Loucy (cell line): Measurements from ENCODE around the gene TMEM164.

Source experiments
- H2AFZ ChIP-seq: fragments of 200-600 bp; sonication (generic); 2 replicates; pipeline ENCODE4 v1.6.0; 2016; ENCODE audit warnings: antibody characterized with exemption, mild to moderate bottlenecking, low read length, moderate library complexity
- H3F3A ChIP-seq: fragments of 200-600 bp; 2 replicates; pipeline ENCODE4 v1.6.0; 2016; ENCODE audit warnings: antibody characterized with exemption, low read depth, mild to moderate bottlenecking
- H3K27me3 ChIP-seq: fragments of 200-600 bp; sonication (generic); 2 replicates; pipeline ENCODE4 v1.6.1; 2014; ENCODE audit warnings: low read length, mild to moderate bottlenecking; ENCODE audit not compliant: insufficient read depth, poor library complexity, severe bottlenecking
- H3K36me3 ChIP-seq: fragments of 200-600 bp; sonication (generic); 2 replicates; pipeline ENCODE4 v1.6.1; 2016; ENCODE audit warnings: low read length; ENCODE audit not compliant: insufficient read depth
- H3K4me1 ChIP-seq: fragments of 200-600 bp; sonication (generic); 2 replicates; pipeline ENCODE4 v1.5.1; 2014; ENCODE audit warnings: low read length, mild to moderate bottlenecking; ENCODE audit not compliant: insufficient read depth, poor library complexity, severe bottlenecking
- H3K4me2 ChIP-seq: fragments of 200-600 bp; sonication (generic); 2 replicates; pipeline ENCODE4 v1.6.0; 2014; ENCODE audit warnings: antibody characterized with exemption, low read length, low read depth, mild to moderate bottlenecking; ENCODE audit not compliant: poor library complexity, severe bottlenecking
- H3K4me3 ChIP-seq: fragments of 200-600 bp; sonication (generic); 2 replicates; pipeline ENCODE4 v1.5.1; 2014; ENCODE audit warnings: low read length, mild to moderate bottlenecking, mixed read lengths; ENCODE audit not compliant: poor library complexity, severe bottlenecking
- H3K79me2 ChIP-seq: fragments of 200-600 bp; sonication (generic); 2 replicates; pipeline ENCODE4 v1.6.1; 2014; ENCODE audit warnings: low read length; ENCODE audit not compliant: insufficient read depth
- H3K9ac ChIP-seq: fragments of 200-600 bp; sonication (generic); 2 replicates; pipeline ENCODE4 v1.6.0; 2014; ENCODE audit warnings: mild to moderate bottlenecking, low read depth, low read length, moderate library complexity; ENCODE audit not compliant: poor library complexity, severe bottlenecking
- H3K9me2 ChIP-seq: fragments of 200-600 bp; sonication (generic); replicated peaks from 2 replicates; pipeline ENCODE4 v1.6.1; 2016; ENCODE audit warnings: low read depth, low read length, mixed read lengths
- H3K9me3 ChIP-seq: fragments of 200-600 bp; sonication (generic); 2 replicates; pipeline ENCODE4 v1.6.1; 2014; ENCODE audit warnings: mild to moderate bottlenecking, antibody characterized with exemption, low read length, low read depth; ENCODE audit not compliant: insufficient read depth
- H4K20me1 ChIP-seq: fragments of 200-600 bp; sonication (generic); 2 replicates; pipeline ENCODE4 v1.6.0; 2014; ENCODE audit warnings: antibody characterized with exemption, low read length, mild to moderate bottlenecking; ENCODE audit not compliant: insufficient read depth, poor library complexity, severe bottlenecking
- CTCF ChIP-seq: fragments of 200-600 bp; sonication (generic); conservative IDR thresholded peaks from 2 replicates; pipeline ENCODE4 v1.5.1; 2014; ENCODE audit warnings: mild to moderate bottlenecking, antibody characterized with exemption, low read length
- EZH2phosphoT487 ChIP-seq: fragments of 200-600 bp; IDR thresholded peaks from 2 replicates; pipeline ENCODE4 v1.6.1; 2018; ENCODE audit warnings: antibody characterized with exemption, mild to moderate bottlenecking, moderate library complexity, borderline replicate concordance

TMEM164 gene

GRCh38 chrX:110052303-110052702, 49.4 kb downstream of the TMEM164 start:
- H2AFZ ChIP-seq, result no peak overlapping the region
- H3F3A ChIP-seq, result no peaks in the 10 kb centered on the region
- no peak overlapping the region for H3K4me3 ChIP-seq
- H3K4me1 ChIP-seq, result no peaks in the 10 kb centered on the region
- H4K20me1 ChIP-seq, result peaks cover 12% of the 10 kb centered on the region
- no peaks in the 10 kb centered on the region for H3K9me2 ChIP-seq
- peaks cover 48% of the 10 kb centered on the region for H3K79me2 ChIP-seq
- H3K36me3 ChIP-seq, result peaks cover 12% of the 10 kb centered on the region; the same call in 1 of the 2 replicates
- no peaks in the 10 kb centered on the region for H3K27me3 ChIP-seq
- H3K9ac ChIP-seq, result no peak overlapping the region
- H3K9me3 ChIP-seq, result no peaks in the 10 kb centered on the region
- no peak overlapping the region for H3K4me2 ChIP-seq
- TF ChIP-seq EZH2phosphoT487 (no peak), CTCF (no peak)

- no peak overlapping the region for H3K4me3 ChIP-seq
- H3K27me3 ChIP-seq, result no peaks in the 10 kb centered on the region
- H3K36me3 ChIP-seq, result peaks cover 12% of the 10 kb centered on the region; the same call in 1 of the 2 replicates
- H3K9me3 ChIP-seq, result no peaks in the 10 kb centered on the region
- no peak overlapping the region for H2AFZ ChIP-seq
- peaks cover 48% of the 10 kb centered on the region for H3K79me2 ChIP-seq
- no peak overlapping the region for H3K9ac ChIP-seq
- TF ChIP-seq CTCF (no peak), EZH2phosphoT487 (no peak)
- no peaks in the 10 kb centered on the region for H3K4me1 ChIP-seq
- H3K9me2 ChIP-seq, result no peaks in the 10 kb centered on the region
- H3F3A ChIP-seq, result no peaks in the 10 kb centered on the region
- no peak overlapping the region for H3K4me2 ChIP-seq
- peaks cover 10% of the 10 kb centered on the region for H4K20me1 ChIP-seq
These were observed 50.5 kb downstream of the TMEM164 start for GRCh38 chrX:110053453-110053852.

- no peaks in the 10 kb centered on the region for H3K27me3 ChIP-seq
- TF ChIP-seq CTCF (no peak), EZH2phosphoT487 (no peak)
These were observed 52.7 kb downstream of the TMEM164 start for GRCh38 chrX:110055616-110056015.

More at GRCh38 chrX:110055616-110056015, 52.7 kb downstream of the TMEM164 start:
- Histone ChIP-seq H3K4me3 (no peak overlapping the region), H3K9ac (no peak overlapping the region), H3K4me2 (no peak overlapping the region), H3K36me3 (peaks cover 19% of the 10 kb centered on the region; the same call in 1 of the 2 replicates), H2AFZ (no peak overlapping the region), H3K9me2 (no peaks in the 10 kb centered on the region), H3K4me1 (no peaks in the 10 kb centered on the region), H3F3A (no peaks in the 10 kb centered on the region), H4K20me1 (peaks cover 5% of the 10 kb centered on the region), H3K9me3 (no peaks in the 10 kb centered on the region), H3K79me2 (peaks cover 53% of the 10 kb centered on the region)
